Stimulated activated naive B cell treated with anti-CD40 and anti-IgM and Interleukin-4, amounts not matched to agents 10 μg/mL and 1 μg/mL and 100 μg/mL, for 72 hours (primary cell): ENCODE measurements around the gene CXCL8.
"Not testable (repeated sequence)": the region's sequence is repeated elsewhere in the genome, so short reads cannot be mapped to it uniquely, and the experiment has no call there.

Experiments used
- ATAC-seq, 2 donors: fragments of 150-1000 bp; cut with Tn5 transposase; replicated peaks; 2 replicates each; pipeline ENCODE4 v1.10.0; 2021; ENCODE audit warnings: moderate library complexity in 1 of 2
- DNase-seq: peaks from one replicate; pipeline ENCODE4 v3.0.0; 2021
- H3K27ac Mint-ChIP-seq: one replicate; pipeline ENCODE4 v1.8.0; 2022; ENCODE audit warnings: mild to moderate bottlenecking, mixed read lengths
- H3K27me3 Mint-ChIP-seq, 2 donors: one replicate each; pipeline ENCODE4 v1.8.0; 2022; ENCODE audit warnings: mixed read lengths in 2 of 2
- H3K36me3 Mint-ChIP-seq, 2 donors: one replicate each; pipeline ENCODE4 v1.8.0; 2022; ENCODE audit warnings: mixed read lengths in 2 of 2, mild to moderate bottlenecking in 1 of 2
- H3K4me1 Mint-ChIP-seq, 2 donors: one replicate each; pipeline ENCODE4 v1.8.0; 2022; ENCODE audit warnings: mixed read lengths in 2 of 2, mild to moderate bottlenecking in 1 of 2
- H3K4me3 Mint-ChIP-seq, 2 donors: one replicate each; pipeline ENCODE4 v1.8.0; 2022; ENCODE audit warnings: mild to moderate bottlenecking in 2 of 2, mixed read lengths in 2 of 2, moderate library complexity in 1 of 2
- H3K9me3 Mint-ChIP-seq, 2 donors: one replicate each; pipeline ENCODE4 v1.8.0; 2022; ENCODE audit warnings: mixed read lengths in 2 of 2, mild to moderate bottlenecking in 1 of 2

CXCL8 gene

GRCh38 chr4:73770917-73771316 is 30.5 kb downstream of the CXCL8 start:
- Mint-ChIP-seq H3K9me3 (peaks cover 0 to 1% of the 10 kb centered on the region in 2 donors), H3K27me3 (no peaks in the 10 kb centered on the region), H3K27ac (no peak overlapping the region), H3K36me3 (no peaks in the 10 kb centered on the region), H3K4me1 (peaks cover 0 to 6% of the 10 kb centered on the region in 2 donors), H3K4me3 (no peak overlapping the region)
- ATAC-seq (no peak), DNase-seq (no peak)

DNA sequence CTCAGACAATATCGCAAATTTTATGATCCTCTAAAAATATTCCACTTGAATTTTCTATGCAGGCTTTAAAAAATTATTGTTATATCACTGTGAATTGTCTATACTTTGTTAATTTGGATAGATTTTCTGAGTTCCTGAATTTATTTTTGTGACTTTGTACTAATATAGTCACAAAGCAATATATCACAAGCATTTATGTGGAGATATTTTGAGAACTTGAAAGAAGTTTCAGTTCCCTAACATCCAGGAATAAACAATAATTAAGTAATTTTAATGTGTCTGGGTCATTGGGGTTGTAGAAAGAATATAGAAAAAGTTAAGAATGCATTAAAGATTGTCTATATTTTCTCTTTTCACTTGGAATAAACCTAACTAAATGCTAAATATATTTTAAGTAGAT is 32.0 kb downstream of the CXCL8 start:
- H3K27me3 Mint-ChIP-seq = no peaks in the 10 kb centered on the region
- H3K36me3 Mint-ChIP-seq = no peaks in the 10 kb centered on the region
- no peak for ATAC-seq
- no peak overlapping the region for H3K4me3 Mint-ChIP-seq
- H3K27ac Mint-ChIP-seq = no peak overlapping the region
- DNase-seq = no peak
- peaks cover 0 to 6% of the 10 kb centered on the region in 2 donors for H3K4me1 Mint-ChIP-seq
- H3K9me3 Mint-ChIP-seq = peaks cover 0 to 1% of the 10 kb centered on the region in 2 donors

DNA sequence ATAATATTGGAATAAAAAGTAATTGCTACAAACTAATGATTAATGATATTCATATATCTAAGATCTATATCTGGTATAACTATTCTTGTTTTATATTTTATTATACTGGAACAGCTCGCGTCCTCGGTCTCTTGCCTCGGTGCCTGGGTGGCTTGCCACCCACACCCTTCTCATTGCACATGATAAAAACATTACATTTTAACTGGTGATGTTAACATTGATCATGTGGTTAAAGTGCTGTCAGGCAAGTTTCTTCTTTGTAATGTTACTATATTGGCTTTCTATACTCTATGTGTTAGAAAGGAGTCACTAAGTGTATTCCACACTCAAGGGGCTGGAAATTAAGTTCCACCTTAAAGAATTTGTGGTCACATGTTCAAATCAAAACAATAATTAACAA is 34.0 kb downstream of the CXCL8 start:
- not testable (repeated sequence) for H3K36me3 Mint-ChIP-seq, H3K27me3 Mint-ChIP-seq, H3K4me1 Mint-ChIP-seq, H3K4me3 Mint-ChIP-seq, H3K27ac Mint-ChIP-seq, DNase-seq, H3K9me3 Mint-ChIP-seq, ATAC-seq

- Mint-ChIP-seq H3K9me3 (no peaks in the 10 kb centered on the region), H3K27me3 (no peaks in the 10 kb centered on the region), H3K27ac (no peak overlapping the region), H3K4me3 (no peak overlapping the region), H3K4me1 (peaks cover 0 to 6% of the 10 kb centered on the region in 2 donors), H3K36me3 (no peaks in the 10 kb centered on the region)
- DNase-seq = no peak
- no peak for ATAC-seq
Observed at GRCh38 chr4:73776321-73776729, 36.0 kb downstream of the CXCL8 start.

DNA sequence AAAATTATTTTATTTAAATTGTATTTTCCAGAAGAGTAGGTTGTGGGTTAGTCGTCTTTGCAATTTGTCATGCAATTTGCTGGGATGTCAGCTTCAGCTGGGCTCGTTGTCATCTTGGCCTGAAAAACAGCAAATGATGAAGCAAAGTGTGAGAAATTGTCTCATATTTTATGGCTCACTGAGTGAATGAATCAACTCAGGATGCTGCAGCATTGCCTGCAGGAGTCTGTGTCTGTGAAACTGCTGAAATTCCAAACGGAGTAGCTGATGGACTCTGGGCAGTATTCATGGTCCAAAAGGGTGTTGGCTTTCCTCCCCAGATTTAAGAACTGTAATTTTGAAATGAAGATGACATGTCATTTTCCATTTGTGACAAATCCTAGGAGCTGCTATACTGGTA is 37.2 kb downstream of the CXCL8 start:
- H3K27ac Mint-ChIP-seq = no peak overlapping the region
- H3K27me3 Mint-ChIP-seq = no peaks in the 10 kb centered on the region
- no peak for DNase-seq
- H3K4me1 Mint-ChIP-seq = no peaks in the 10 kb centered on the region
- ATAC-seq = no peak
- H3K4me3 Mint-ChIP-seq = no peak overlapping the region
- no peaks in the 10 kb centered on the region for H3K36me3 Mint-ChIP-seq
- no peaks in the 10 kb centered on the region for H3K9me3 Mint-ChIP-seq

DNA sequence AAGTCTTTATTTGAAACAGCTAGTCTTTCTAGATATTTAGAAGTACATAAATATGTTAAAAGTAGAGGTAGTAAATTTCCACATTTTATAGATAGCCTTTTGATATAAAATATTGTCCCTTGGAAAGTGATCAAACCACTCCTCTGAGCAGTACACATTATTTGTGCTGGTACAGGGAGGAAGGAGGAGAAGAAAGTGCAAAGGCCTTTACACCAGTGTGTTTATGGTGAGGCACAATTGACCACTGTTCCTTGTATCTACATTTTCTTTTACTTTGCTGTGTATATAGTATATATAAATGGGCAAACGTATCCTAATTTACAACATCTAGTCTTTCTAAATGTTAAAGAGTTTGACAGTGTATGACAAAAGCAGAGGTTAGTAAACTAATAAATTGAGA is 39.9 kb downstream of the CXCL8 start:
- ATAC-seq = no peak
- H3K36me3 Mint-ChIP-seq = no peaks in the 10 kb centered on the region
- H3K27ac Mint-ChIP-seq = no peak overlapping the region
- no peaks in the 10 kb centered on the region for H3K9me3 Mint-ChIP-seq
- no peaks in the 10 kb centered on the region for H3K4me1 Mint-ChIP-seq
- DNase-seq = no peak
- H3K27me3 Mint-ChIP-seq = peaks cover 0 to 3% of the 10 kb centered on the region in 2 donors
- H3K4me3 Mint-ChIP-seq = no peak overlapping the region

- Mint-ChIP-seq H3K4me3 (no peak overlapping the region), H3K27ac (no peak overlapping the region), H3K9me3 (no peaks in the 10 kb centered on the region), H3K27me3 (peaks cover 0 to 3% of the 10 kb centered on the region in 2 donors), H3K4me1 (no peaks in the 10 kb centered on the region), H3K36me3 (no peaks in the 10 kb centered on the region)
- ATAC-seq (no peak), DNase-seq (no peak)
Observed at GRCh38 chr4:73780834-73781233, 40.5 kb downstream of the CXCL8 start.

DNA sequence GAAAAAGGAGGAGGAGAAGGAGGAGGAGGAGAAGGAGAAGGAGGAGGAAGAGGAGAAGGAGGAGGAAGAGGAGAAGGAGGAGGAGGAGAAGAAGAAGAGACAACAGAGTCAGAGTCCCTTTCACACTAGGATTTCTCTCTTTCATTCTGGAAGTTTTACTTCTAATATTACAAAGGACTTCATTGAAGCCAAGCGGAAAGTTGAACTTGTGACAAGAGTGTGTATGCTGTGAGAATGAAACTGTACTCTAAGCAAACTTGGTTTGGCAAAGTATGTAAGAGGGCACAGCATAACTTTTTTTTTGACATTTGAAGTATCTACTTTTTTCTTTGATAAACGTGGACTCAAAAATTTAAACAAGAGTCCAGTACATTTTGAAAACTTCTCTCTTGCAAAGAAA is 48.0 kb downstream of the CXCL8 start:
- no peaks in the 10 kb centered on the region for H3K4me1 Mint-ChIP-seq
- no peaks in the 10 kb centered on the region for H3K36me3 Mint-ChIP-seq
- H3K9me3 Mint-ChIP-seq = peaks cover 4 to 5% of the 10 kb centered on the region in 2 donors
- peaks cover 7 to 8% of the 10 kb centered on the region in 2 donors for H3K27me3 Mint-ChIP-seq
- DNase-seq = no peak
- ATAC-seq = no peak
- H3K4me3 Mint-ChIP-seq = no peak overlapping the region
- no peak overlapping the region for H3K27ac Mint-ChIP-seq
